Endothelial cell of umbilical vein (primary cell): ENCODE measurements around the gene PARP12.

Experiments
- EZH2 ChIP-seq: IDR thresholded peaks from 2 replicates; pipeline ENCODE4 v1.6.1; 2012; ENCODE audit warnings: borderline replicate concordance, low read depth, mild to moderate bottlenecking, moderate library complexity, low read length, inconsistent platforms; ENCODE audit not compliant: severe bottlenecking
- FOS ChIP-seq: IDR thresholded peaks from 2 replicates; pipeline ENCODE4 v1.6.1; 2011; ENCODE audit warnings: mild to moderate bottlenecking, low read length, moderate library complexity, borderline replicate concordance; ENCODE audit not compliant: insufficient read depth
- GATA2 ChIP-seq: IDR thresholded peaks from 2 replicates; pipeline ENCODE4 v1.7.0; 2011; ENCODE audit warnings: low read depth, mild to moderate bottlenecking, moderate library complexity, mixed read lengths, low read length; ENCODE audit not compliant: insufficient read length, insufficient read depth
- JUN ChIP-seq: IDR thresholded peaks from 2 replicates; pipeline ENCODE4 v1.6.1; 2011; ENCODE audit warnings: borderline replicate concordance, low read depth; ENCODE audit not compliant: insufficient read length, insufficient read depth
- MYC ChIP-seq: IDR thresholded peaks from one replicate; pipeline ENCODE4 v1.6.1; 2011; ENCODE audit warnings: mild to moderate bottlenecking, low read depth, low read length
- POLR2A ChIP-seq: IDR thresholded peaks from 2 replicates; pipeline ENCODE4 v1.6.1; 2012; ENCODE audit warnings: low read depth, mild to moderate bottlenecking, control low read depth, low read length
- POLR2AphosphoS5 ChIP-seq: IDR thresholded peaks from 2 replicates; pipeline ENCODE4 v1.6.1; 2012; ENCODE audit warnings: low read depth, mild to moderate bottlenecking, control low read depth, low read length, moderate library complexity; ENCODE audit not compliant: insufficient read depth
- TF ChIP-seq, protein P1 (sequence below), 2 donors: IDR thresholded peaks; 1 replicate in 1 of 2; 2 replicates in 1 of 2; pipeline ENCODE4 v1.5.1; 2011; ENCODE audit warnings: low read length in 2 of 2, mild to moderate bottlenecking in 2 of 2, moderate library complexity in 2 of 2, control low read depth in 1 of 2, inconsistent platforms in 1 of 2, low read depth in 1 of 2; ENCODE audit not compliant: insufficient read depth in 1 of 2; ENCODE audit errors: extremely low read depth in 1 of 2
- TF ChIP-seq, protein P2 (sequence below): IDR thresholded peaks from 2 replicates; pipeline ENCODE4 v1.6.1; 2011; ENCODE audit not compliant: insufficient read depth, insufficient read length

DNA sequence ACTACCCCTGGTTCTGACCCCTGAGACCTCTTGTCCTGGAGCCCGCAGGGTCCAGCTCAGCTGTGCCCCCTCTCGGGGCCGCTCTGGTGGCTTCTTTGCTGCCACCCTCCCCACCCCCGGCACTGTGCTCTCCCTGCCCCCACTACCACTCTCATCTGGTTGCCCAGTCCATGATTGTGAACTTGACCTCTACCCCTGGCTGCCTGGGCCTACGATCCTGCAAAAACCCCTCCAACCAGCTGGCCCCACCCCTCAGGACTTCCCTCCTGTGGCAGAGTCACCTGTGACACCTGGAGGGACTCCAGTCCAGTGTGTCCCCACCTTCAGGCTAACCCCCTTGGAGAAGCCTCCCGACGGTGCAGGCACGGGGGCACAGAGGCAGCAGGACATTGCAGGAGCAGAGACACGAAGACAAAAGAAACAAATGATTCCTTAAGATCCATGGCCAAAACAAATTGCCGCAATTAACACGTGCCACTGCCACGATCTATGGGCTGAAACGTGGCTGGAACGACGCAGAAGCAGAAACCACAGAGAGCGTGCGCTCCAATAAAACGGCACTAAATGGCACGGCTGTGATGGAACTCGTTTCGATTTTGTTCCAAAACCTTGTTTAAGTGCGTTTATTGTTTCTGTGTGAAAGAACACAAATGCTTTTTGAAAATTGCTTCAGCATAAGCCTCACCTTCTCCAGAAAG, 72.0 kb downstream of the PARP12 start:
- TF ChIP-seq EZH2 (no peak), POLR2AphosphoS5 (no peak), POLR2A (no peak), MYC (no peak), GATA2 (no peak), JUN (no peak), FOS (no peak)
- TF ChIP-seq, protein P1, sequence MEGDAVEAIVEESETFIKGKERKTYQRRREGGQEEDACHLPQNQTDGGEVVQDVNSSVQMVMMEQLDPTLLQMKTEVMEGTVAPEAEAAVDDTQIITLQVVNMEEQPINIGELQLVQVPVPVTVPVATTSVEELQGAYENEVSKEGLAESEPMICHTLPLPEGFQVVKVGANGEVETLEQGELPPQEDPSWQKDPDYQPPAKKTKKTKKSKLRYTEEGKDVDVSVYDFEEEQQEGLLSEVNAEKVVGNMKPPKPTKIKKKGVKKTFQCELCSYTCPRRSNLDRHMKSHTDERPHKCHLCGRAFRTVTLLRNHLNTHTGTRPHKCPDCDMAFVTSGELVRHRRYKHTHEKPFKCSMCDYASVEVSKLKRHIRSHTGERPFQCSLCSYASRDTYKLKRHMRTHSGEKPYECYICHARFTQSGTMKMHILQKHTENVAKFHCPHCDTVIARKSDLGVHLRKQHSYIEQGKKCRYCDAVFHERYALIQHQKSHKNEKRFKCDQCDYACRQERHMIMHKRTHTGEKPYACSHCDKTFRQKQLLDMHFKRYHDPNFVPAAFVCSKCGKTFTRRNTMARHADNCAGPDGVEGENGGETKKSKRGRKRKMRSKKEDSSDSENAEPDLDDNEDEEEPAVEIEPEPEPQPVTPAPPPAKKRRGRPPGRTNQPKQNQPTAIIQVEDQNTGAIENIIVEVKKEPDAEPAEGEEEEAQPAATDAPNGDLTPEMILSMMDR (IDR thresholded peaks at IDR 0.05; ENCODE audit: extremely low read depth in 1 of 2, insufficient read depth in 1 of 2, low read depth in 1 of 2, low read length in 2 of 2) = no peak
- TF ChIP-seq, protein P2, sequence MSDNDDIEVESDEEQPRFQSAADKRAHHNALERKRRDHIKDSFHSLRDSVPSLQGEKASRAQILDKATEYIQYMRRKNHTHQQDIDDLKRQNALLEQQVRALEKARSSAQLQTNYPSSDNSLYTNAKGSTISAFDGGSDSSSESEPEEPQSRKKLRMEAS = no peak
